Stimulated activated CD4-positive, alpha-beta T cell treated with anti-CD3 and anti-CD28 coated beads, Interleukin-1b, Interleukin-23, amount 100 ng/mL, for 4 hours (primary cell): ENCODE data around the gene CDC20.
A peak's percentile ranks its signal among the peaks of the same experiment; 100 is the strongest.

Source experiments
- DNase-seq, 2 donors: peaks; one replicate each; pipeline ENCODE4 v3.0.0-alpha.2; 2020; ENCODE audit warnings: low read depth in 2 of 2

The CDC20 gene

DNA sequence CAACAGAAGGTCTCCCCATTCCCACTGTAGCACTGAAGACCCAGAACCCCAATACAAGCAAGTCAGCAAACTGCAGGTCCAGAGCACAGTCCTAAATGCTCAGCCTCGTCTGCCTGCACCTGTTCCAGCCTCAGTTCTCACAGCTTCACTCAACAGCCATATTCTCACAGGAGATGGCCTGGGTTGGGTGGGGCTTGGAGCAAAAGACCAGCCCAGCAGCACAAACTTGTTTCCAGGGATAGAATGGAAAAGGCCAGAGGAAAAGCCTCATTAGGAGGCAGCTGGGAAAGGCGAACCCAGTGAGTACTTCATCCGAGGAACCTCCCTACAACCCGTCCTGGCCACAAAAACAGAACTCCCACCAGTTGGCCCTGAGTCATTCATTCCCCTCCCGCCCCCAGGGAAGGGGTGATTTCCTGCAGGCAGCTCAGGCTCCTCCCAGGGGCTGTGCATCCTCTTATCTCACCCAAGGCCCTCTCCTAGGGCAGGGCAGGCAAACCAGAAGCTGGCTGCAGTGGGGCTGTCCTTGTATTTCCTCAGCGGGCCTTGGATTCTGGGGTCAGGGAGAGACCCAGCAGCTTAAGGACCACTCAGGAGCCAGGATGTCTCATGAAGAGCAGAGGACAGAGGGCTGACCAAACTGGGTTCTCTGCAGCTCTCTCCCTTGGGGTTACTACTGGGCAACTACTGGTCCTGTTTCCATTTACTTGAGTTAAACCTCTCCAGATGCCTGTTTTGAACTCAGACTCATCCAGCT is 28.6 kb upstream of the CDC20 start:
- peak; percentile 37 to 41 for DNase-seq

DNA sequence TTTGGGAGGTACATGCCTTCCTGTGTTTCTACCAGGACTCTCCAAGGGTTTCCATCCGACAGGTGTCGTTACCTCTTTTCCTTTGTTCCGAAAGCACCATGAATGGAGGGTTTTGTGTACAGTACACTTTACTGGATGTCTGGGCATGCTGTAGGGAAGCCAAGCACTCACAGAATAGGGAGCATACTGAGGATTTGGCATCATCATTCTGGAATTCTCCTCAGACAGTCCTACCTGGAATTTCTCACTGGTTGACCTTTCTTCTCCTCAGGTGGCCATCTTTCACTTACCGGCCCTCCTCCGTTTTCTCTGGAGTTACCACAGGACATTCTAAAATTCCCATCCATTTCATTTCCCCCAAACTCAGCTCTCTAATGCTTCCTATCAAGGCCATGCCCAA is 27.1 kb upstream of the CDC20 start:
- DNase-seq = no peak

DNA sequence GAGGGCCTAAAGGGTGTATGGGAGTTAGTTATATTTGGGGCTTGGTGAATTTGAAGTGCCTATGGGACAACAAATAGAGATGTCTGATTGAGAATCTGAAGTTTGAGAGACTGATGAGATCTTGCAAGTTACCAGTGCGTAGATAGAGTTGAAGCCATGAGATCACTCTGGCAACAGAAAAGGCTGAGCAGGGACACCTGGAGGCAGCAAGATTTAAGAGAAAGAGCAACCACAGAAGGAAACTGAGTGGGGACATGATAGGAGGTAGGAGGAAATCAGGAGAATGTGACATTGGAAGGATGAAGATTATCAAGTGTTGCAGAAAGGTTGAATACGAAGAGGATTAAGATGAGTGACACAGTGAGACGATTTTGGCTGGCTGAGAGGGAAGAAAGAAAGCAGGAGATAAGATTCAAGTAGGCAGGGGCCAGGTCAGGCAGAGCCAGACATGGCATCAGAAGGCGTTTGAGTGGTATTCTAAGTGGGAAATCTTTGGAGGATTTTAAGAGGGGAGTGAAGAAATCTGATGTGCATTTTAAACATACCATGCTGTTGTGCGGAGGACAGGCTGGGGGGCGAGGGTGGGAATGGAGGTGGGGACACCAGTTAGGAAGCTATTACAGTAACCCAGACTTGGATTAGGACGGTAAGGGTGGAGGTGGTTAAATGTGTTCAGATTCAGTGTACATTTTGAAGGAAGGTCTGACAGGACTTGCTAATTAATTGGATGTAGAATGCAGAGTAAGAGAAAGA is 24.2 kb upstream of the CDC20 start:
- DNase-seq = no peak

DNA sequence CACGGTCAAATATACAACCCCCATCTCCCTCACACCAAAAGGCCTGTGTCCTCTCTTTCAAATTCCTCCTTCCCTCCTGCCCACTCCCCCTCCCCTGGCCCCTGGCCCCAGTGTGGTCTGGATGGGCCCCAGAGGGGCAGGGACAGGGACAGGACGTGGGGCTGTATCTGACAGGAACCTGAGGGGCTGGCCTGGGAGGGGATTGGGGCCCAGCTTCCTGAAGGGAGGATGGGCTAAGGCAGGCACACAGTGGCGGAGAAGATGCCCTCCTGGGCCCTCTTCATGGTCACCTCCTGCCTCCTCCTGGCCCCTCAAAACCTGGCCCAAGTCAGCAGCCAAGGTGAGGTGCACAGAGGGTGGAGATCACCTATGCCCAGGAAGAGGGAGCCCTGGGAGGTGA is 21.2 kb upstream of the CDC20 start, which contains the start of gene MPL:
Gene MPL, plus strand, starts transcription at position 231 of the 400 bp plus-strand sequence. Its CDS starts 31 bp downstream, at position 262.
- DNase-seq = no peak

DNA sequence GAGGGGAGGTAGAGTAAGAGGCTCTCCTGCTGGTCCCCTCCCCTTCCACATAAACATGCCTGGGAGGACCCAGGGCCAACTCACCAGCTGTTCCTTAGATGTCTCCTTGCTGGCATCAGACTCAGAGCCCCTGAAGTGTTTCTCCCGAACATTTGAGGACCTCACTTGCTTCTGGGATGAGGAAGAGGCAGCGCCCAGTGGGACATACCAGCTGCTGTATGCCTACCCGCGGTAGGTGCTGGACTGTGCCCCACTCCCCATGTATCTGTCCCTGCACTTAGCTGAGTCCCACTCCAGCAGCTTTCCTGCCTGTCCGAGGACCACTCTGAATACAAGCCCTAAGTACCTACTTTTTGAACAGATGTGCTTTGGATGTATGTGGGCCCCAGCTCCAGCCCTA is 20.8 kb upstream of the CDC20 start:
- no peak for DNase-seq

DNA sequence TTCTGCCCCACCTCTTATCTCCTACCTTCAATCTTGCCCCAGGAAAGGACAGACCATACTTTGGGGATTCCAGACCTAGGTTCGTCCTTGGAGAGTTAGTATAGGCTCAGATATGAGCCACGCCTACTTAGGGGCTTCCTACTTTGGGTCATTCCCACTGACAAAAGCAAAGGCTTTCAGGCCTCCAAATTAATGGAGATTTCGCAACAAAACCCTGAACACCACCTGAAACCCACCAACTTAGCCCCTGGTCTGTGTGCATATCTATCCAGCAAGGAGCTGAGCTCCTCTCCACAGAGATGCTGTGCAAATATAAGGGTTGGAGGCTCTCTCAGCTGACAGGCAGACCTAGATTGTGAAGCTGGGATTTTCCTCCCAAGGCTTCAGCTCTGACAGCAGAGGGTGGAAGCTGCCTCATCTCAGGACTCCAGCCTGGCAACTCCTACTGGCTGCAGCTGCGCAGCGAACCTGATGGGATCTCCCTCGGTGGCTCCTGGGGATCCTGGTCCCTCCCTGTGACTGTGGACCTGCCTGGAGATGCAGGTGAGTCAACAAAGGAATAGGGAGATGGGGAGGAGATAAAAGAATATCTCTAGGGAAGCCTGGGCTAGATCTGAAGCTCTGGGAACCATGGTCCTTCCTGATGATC is 19.1 kb upstream of the CDC20 start:
- DNase-seq = no peak

DNA sequence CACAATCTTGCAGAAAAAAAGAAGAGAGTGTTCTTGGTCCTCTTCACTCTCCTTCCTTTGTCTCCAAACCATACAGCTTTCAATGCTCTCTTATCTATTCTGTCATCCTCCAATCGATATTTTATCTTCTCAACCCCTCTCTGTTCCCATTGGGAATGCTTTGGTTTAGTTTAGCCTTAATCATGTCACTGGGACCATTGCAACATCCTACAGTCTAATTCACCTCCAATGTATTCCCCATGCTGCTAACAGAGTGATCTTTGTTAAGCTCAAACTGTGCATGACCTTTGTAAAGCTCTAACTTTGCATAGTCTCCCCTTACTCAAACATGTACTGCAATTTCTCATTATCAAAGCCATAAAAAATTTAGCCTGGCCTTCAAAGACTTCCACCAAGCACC is 18.2 kb upstream of the CDC20 start:
- no peak for DNase-seq

DNA sequence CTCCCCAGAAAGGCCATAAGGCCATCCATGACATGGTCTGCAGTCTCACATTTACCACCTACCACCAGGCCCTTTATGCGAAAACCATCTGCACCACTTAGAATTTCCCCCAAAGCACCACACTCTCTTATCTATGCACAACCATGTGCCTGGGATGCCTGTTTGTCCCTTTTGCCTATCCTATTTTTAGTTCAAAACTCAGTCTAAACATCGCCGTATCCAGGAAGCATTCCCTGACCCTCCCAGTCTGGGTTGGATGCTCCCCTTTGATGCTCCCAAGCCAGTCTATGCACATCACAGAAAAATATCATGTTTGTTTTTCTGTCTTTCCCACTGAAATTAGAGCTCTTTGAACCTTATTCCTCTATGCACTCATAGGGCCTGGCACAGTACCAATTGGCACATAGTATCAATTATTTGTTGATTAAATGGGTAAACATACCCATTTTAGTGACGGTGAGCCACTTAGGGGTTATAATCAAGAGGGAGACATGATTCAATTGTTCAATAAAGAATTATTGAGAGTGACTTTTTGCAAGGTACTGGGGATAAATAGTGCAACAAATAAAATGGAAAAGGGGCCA is 14.4 kb upstream of the CDC20 start:
- no peak for DNase-seq

DNA sequence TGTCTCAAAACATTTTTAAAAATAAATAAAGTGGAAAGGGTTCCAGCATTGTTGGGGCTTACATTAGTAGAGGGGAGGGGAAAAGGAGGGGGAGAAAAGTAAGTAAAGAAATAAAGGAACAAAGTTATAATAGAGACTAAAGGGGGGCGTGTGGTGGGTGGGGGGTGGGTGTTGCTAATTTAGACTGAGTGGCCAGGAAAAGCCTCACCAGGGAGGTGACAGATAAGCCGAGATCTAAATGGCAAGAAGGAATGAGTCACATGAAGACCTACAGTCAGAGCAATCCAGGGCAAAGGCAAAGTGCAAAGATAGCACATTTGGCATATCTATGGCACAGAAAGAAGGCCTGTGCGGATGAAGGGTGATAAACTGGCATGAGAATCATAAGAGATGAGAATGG is 13.7 kb upstream of the CDC20 start:
- DNase-seq = no peak

DNA sequence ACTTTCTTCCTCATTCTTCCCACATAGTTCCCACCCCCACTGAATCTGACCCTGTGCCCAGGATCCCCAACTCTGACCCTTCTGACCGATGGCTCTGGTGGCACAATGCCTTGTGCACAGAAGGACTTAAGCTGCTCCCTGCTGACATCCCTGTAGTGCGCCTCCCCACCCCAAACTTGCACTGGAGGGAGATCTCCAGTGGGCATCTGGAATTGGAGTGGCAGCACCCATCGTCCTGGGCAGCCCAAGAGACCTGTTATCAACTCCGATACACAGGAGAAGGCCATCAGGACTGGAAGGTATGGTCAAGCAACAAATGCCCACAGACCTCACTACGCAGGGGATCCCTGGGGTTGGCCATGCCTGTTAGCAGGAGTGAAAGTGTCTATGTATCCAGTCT is 12.1 kb upstream of the CDC20 start:
- no peak for DNase-seq

DNA sequence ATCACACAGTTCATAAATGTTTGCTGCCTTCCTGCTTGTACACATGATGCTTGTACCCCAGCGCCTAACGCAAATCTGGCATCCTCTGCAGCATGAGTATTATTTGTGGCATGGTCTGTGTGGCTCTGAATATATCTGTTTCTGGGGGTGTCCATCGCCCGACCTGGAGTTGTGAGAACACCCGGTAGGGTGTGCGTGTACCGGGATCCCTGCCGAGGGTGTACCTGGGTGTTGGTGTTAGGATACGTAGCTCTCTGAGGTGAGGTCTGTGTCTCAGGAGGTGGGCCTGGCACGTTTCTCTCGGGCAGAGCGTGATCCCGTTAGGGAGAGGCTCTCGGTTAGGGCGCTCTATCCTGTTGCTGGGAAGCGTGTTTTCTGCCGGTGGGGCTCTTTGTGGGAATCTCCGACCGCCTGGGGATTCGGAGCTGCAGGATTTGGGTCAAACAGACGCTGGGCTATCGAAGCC is 10.4 kb upstream of the CDC20 start:
- no peak for DNase-seq

DNA sequence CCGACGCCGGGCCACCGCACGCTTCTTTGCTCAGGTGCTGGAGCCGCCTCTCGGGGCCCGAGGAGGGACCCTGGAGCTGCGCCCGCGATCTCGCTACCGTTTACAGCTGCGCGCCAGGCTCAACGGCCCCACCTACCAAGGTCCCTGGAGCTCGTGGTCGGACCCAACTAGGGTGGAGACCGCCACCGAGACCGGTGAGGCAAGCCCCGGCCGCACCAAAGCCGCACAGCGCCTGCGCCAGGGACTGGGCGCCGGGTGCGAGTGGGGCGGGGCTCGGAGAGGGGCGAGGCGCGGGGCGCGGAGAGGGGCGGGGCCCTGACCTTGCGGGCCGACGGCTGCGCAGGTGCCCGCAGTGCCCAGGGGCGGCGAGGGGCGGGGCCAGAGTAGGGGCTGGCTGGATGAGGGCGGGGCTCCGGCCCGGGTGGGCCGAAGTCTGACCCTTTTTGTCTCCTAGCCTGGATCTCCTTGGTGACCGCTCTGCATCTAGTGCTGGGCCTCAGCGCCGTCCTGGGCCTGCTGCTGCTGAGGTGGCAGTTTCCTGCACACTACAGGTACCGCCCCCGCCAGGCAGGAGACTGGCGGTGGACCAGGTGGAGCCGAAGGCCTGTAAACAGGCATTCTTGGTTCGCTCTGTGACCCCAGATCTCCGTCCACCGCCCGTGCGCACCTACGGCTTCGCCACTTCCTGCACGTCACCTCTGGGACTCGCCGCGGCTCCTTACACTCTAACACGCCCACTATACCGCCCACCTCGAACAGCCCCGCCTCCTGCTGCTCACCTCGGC is 9.8 kb upstream of the CDC20 start:
- peak; percentile 27 to 29 for DNase-seq

DNA sequence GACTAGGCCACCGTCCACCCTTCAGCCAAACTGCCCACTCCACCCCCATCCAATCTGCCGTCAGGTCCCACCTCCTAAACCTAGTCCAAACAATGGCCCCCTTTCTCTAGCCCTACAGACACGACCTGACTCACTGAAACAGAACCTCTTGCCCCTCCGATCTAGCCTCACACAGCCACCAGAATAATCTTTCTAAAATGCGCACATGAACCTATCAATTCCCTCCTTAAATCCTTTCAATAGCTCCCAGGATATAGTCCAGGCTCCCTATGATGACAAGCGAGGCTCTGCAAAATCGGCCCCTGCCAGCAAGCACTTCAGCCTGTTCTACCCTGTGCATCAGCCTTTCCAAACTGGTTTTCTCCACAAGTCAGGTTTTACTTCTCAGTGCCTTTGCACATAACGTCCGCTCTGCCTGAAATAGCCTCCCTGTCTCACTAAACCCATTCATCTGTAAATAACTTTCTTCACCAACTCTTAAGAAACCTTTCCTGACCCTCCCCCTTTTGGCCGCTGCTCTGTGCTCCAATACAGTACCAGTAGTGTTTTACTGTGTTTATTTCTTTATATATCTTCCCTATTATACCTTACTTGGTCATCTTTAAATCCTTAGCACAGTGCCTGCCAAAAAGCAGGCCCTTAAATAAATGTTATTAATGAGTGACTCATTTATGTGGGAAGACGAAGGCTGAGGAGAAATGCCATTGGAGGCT is 9.0 kb upstream of the CDC20 start:
- no peak for DNase-seq

DNA sequence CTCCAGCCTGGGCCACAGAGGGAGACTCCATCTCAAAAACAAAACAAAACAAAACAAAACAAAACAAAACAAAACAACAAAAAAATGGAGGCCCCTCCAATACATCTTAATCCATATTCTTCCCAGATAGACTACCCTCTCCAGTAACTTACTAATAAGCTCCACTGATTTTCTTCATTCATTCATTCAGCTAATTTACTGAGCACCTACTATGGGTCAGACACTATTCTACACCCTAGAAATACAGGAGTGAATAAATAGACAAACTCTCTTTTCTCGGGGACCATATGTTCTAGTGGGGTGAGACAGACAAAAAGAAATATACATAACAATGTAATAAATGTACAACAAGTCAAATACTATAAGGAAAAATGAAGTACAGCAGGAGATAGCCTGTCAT is 7.8 kb upstream of the CDC20 start:
- DNase-seq = no peak

DNA sequence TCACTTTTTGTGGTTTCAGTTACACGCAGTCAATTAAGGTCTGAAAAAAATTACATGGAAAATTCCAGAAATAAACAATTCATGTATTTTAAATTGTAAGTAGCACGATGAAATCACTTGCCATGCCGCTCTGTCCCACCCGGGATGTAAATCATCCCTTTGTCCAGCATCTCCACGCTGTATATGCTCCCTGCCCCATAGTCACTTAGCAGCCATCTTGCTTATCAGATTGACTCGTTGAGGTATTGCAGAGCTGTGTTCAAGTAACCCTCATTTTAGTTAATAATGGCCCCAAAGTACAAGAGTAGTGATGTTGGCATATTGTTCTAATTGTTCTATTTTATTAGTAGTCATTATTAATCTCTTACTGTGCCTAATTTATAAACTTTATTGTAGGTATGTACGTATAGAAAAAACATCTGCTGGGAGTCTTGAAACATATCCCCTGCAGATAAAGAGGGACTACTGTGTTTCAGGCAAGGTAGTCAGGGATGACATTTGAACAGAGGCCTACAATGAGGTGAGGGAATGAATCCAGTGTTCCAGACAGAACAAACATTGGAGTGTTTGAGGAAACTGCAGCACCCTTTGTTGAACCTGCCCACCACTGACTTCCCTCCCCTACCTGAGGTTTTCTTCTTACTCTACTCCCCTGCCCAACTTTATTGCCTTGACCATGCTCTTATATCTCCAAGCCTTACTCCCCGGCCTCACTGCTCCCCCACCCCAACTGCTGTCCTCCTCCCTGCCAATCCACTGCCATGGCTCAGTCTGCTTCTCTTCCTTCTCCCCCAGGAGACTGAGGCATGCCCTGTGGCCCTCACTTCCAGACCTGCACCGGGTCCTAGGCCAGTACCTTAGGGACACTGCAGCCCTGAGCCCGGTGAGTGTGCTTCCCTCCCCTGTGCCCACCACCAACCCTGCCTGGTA is 7.1 kb upstream of the CDC20 start:
- no peak for DNase-seq

DNA sequence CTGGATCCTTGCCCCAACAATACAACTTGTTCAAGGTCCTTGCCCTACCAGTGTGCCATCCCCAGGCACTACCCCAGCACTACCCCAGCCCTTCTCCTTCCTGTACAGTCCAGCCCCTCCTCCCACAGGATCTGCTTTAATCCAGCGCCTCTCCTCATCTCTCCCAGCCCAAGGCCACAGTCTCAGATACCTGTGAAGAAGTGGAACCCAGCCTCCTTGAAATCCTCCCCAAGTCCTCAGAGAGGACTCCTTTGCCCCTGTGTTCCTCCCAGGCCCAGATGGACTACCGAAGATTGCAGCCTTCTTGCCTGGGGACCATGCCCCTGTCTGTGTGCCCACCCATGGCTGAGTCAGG is 6.5 kb upstream of the CDC20 start:
- DNase-seq = no peak

DNA sequence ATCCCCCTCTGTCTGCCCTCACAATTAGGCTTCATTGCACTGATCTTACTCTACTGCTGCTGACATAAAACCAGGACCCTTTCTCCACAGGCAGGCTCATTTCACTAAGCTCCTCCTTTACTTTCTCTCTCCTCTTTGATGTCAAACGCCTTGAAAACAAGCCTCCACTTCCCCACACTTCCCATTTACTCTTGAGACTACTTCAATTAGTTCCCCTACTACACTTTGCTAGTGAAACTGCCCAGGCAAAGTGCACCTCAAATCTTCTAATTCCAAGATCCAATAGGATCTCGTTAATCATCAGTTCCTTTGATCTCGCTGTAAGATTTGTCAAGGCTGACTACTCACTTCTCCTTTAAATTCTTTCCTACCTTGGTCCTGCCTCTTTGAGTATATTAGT is 5.9 kb upstream of the CDC20 start:
- no peak for DNase-seq

DNA sequence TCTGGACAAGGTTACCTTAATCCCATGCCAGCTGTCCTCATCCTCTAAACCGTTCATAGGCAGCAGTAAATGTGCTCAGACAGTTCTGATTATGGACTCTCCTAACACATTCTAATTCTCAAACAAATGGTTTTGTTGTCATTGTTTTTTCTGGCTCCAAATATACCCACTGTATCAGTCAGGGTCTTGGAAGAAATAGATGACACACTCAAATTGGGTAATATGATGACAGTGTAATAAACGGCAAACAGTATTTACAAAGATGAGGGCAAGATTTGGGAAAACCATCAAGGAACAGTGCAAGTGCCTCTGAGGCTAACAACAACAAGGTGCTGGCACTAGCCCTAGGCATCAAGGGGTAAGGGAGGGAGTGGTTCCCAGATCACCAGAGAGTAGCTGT is 4.3 kb upstream of the CDC20 start:
- DNase-seq = no peak

DNA sequence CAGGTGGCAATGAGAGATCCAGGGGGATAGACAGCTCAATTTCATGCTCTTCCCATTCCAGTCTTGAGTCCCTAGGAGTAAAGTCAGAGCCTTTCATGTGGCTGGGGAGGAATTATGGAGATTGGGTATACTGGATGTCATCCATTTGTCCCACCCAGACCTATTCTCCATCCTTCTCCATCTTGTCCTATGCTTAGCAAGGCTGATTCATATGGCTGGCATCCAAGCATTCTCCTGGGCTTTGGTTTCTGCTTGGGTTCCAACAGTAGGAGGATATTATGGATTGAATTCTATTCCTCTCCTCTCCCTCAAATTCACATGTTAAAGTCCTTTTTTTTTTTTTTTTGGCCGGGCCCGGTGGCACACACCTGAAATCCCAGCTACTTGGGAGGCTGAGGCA is 3.8 kb upstream of the CDC20 start:
- DNase-seq = no peak

DNA sequence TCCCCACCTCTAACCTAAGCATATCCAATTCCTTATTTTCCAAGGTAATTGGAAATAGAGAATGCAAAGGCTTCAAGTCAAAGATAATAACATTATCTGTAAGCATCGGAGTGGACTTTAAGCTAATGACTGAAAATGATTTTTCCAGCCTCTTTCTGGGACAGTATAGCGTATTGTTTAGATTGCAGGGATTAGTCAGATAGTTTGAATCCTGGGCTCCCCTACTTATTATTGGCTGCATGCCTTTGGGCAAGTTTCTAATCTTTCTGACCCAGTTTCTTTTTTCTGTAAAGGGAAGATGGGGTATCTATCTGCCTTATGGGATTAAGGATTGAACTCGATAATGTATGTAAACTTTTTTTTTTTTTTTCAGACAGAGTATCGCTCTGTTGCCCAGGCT is 1.5 kb upstream of the CDC20 start:
- no peak for DNase-seq
